ENCODE results near the gene PHOSPHO2. TPM values are rescaled to one million over a fixed set of nuclear protein-coding genes. Genes with fewer than 3 reads are reported as not detected.

Gene PHOSPHO2
- total RNA-seq, 1 donor from 2014 or later = 16.8 TPM

DNA sequence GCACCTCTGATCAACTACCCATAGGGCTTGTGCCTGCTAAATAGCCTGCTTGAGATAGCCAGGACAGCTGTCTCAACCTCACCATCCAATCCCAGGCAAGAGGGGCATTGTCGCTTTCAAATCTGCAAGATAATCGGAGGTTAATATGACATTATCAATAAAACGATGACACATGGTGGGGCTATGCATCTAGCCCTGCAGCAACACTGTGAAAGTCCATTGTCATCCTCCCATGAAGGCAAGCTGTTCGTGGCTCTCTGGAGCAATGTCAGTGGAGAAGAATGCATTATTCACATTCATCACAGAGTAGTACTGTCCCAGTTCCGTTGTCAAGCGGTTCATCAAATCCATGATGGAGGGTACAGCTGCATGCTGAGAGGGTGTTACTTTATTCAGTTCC is 20.4 kb downstream of the PHOSPHO2 start:
- Histone ChIP-seq H3K4me1 (no peaks in the 10 kb centered on the region), H3K4me3 (no peak overlapping the region), H4K20me1 (ENCODE audit: low read depth) (no peaks in the 10 kb centered on the region), H2AFZ (replicated peaks) (no peak overlapping the region), H3K4me2 (no peak overlapping the region), H3K36me3 (no peaks in the 10 kb centered on the region), H3F3A (ENCODE audit: low read depth) (no peaks in the 10 kb centered on the region), H3K9ac (no peak overlapping the region), H3K79me2 (ENCODE audit: low read depth) (no peaks in the 10 kb centered on the region), H3K27me3 (no peaks in the 10 kb centered on the region), H3K27ac (no peak overlapping the region), H3K9me3 (ENCODE audit: low read depth) (no peaks in the 10 kb centered on the region)
- no peak overlapping the region for H3K27ac Mint-ChIP-seq
- peaks cover 15% of the 10 kb centered on the region for H3K36me3 Mint-ChIP-seq
- no peak overlapping the region for H3K4me3 Mint-ChIP-seq
- TF ChIP-seq EZH2 (IDR thresholded peaks at IDR 0.05) (no peak), EZH2phosphoT487 (IDR thresholded peaks at IDR 0.05) (no peak)
- TF ChIP-seq, protein P1, sequence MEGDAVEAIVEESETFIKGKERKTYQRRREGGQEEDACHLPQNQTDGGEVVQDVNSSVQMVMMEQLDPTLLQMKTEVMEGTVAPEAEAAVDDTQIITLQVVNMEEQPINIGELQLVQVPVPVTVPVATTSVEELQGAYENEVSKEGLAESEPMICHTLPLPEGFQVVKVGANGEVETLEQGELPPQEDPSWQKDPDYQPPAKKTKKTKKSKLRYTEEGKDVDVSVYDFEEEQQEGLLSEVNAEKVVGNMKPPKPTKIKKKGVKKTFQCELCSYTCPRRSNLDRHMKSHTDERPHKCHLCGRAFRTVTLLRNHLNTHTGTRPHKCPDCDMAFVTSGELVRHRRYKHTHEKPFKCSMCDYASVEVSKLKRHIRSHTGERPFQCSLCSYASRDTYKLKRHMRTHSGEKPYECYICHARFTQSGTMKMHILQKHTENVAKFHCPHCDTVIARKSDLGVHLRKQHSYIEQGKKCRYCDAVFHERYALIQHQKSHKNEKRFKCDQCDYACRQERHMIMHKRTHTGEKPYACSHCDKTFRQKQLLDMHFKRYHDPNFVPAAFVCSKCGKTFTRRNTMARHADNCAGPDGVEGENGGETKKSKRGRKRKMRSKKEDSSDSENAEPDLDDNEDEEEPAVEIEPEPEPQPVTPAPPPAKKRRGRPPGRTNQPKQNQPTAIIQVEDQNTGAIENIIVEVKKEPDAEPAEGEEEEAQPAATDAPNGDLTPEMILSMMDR (IDR thresholded peaks at IDR 0.05) = no peak
- no peaks in the 10 kb centered on the region for H3K27me3 Mint-ChIP-seq (ENCODE audit: insufficient read depth, low read depth)
- H3K9me3 Mint-ChIP-seq = peaks cover 8% of the 10 kb centered on the region
- H3K4me1 Mint-ChIP-seq = no peaks in the 10 kb centered on the region
- DNase-seq (ENCODE audit: low spot score) = no peak

DNA sequence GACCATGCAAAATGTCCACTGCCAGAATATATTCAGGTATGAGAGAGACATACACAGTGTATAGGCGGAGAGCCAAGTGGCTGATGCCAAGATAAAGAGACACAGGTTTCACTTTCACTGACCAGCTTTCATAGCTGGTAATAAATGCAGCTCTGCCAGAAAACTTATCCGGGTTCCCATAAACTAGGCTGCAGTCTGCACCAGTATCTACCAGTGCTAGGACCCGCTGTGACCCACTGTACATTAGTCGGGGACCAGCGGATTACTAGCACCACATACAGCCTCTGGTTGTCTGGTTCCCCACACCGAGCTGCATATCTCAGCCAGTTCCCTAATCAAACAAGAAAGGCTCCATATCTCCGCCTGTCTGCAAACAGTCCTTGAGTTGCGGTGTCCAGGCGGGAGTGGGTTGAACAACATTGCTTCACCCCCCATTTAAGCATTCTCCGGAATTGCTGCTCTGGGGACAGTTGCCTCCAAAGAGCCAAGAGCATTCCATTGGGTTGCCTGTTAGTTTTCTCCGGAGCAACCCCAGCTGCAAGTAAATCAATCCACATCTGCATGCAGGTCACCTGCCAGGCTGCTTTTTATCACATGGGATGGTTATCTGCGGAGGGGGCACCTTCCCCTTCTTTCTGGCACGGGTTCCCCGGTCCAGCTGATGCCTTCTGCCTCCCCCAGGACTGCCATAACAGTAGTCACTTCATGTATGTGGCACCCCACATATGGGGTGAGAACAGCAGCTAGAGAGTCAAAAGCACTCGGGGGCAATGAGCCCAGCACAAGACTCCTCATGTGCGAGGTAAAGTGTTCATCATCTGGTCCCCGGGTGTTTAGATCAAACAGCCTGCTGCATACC is 21.3 kb downstream of the PHOSPHO2 start:
- no peak for TF ChIP-seq EZH2phosphoT487 (IDR thresholded peaks at IDR 0.05)
- TF ChIP-seq EZH2 (IDR thresholded peaks at IDR 0.05) = no peak
- TF ChIP-seq, protein P1 (IDR thresholded peaks at IDR 0.05) = no peak
- Histone ChIP-seq H3K4me2 (no peak overlapping the region), H3K27me3 (no peaks in the 10 kb centered on the region), H4K20me1 (ENCODE audit: low read depth) (no peaks in the 10 kb centered on the region), H3K27ac (no peak overlapping the region), H3F3A (ENCODE audit: low read depth) (no peaks in the 10 kb centered on the region), H3K9me3 (ENCODE audit: low read depth) (no peaks in the 10 kb centered on the region), H3K36me3 (no peaks in the 10 kb centered on the region), H2AFZ (replicated peaks) (no peak overlapping the region), H3K4me1 (no peaks in the 10 kb centered on the region), H3K9ac (no peak overlapping the region), H3K4me3 (no peak overlapping the region), H3K79me2 (ENCODE audit: low read depth) (no peaks in the 10 kb centered on the region)
- no peaks in the 10 kb centered on the region for H3K4me1 Mint-ChIP-seq
- peaks cover 4% of the 10 kb centered on the region for H3K27me3 Mint-ChIP-seq (ENCODE audit: insufficient read depth, low read depth)
- no peak overlapping the region for H3K4me3 Mint-ChIP-seq
- DNase-seq (ENCODE audit: low spot score) = no peak
- H3K9me3 Mint-ChIP-seq = peaks cover 8% of the 10 kb centered on the region
- peak overlapping the region; percentile 26 for H3K27ac Mint-ChIP-seq
- peaks cover 11% of the 10 kb centered on the region for H3K36me3 Mint-ChIP-seq

DNA sequence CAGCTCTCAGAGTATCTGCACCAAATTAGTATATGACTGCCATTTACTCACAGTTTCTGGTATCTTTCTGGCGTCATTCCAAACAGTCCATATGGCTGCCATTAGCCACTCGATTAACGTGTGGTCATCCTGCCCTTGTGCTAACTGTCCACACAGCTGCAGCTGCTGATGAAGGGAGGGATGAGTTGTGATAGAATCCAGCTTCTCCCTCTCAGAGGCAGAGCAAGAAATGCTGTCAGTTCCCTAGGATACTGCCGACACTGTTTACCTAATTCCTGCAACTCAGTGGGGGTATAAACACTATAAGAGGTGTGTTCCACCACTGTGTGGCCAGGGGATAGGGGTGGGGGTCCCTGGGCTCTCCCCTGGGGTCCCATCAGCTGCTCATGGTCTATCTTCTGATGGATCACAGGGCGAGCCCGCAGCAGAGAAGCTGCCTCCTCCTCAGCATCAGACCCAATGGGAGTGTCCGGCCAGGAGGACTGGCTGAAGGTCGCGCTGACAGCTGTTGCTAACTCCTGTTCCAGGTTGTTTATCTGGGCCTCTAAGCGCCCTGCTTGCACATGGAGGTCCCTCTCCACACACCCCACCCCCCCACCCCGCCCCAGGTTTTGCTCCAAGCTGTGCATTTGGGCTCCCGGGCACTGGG is 22.1 kb downstream of the PHOSPHO2 start:
- no peak overlapping the region for H3K27ac ChIP-seq
- H3K27me3 ChIP-seq = no peaks in the 10 kb centered on the region
- H2AFZ ChIP-seq (replicated peaks) = no peak overlapping the region
- Mint-ChIP-seq H3K36me3 (peaks cover 7% of the 10 kb centered on the region), H3K4me3 (no peak overlapping the region), H3K4me1 (no peaks in the 10 kb centered on the region), H3K27ac (peak overlapping the region; percentile 26), H3K9me3 (peaks cover 8% of the 10 kb centered on the region), H3K27me3 (ENCODE audit: insufficient read depth, low read depth) (peaks cover 4% of the 10 kb centered on the region)
- H3K36me3 ChIP-seq = no peaks in the 10 kb centered on the region
- no peak overlapping the region for H3K4me2 ChIP-seq
- TF ChIP-seq EZH2 (IDR thresholded peaks at IDR 0.05) (no peak), EZH2phosphoT487 (IDR thresholded peaks at IDR 0.05) (no peak)
- TF ChIP-seq, protein P1 (IDR thresholded peaks at IDR 0.05) = no peak
- no peaks in the 10 kb centered on the region for H3K4me1 ChIP-seq
- DNase-seq (ENCODE audit: low spot score) = no peak
- H3K79me2 ChIP-seq (ENCODE audit: low read depth) = no peaks in the 10 kb centered on the region
- no peaks in the 10 kb centered on the region for H4K20me1 ChIP-seq (ENCODE audit: low read depth)
- H3K4me3 ChIP-seq = no peak overlapping the region
- H3K9ac ChIP-seq = no peak overlapping the region
- no peaks in the 10 kb centered on the region for H3K9me3 ChIP-seq (ENCODE audit: low read depth)
- no peaks in the 10 kb centered on the region for H3F3A ChIP-seq (ENCODE audit: low read depth)

Measured in neural progenitor cell (in vitro differentiated cells).